Sigmoid colon (tissue), 4 donors: ENCODE data around the gene AUTS2.

ENCODE experiments used
- EP300 ChIP-seq, 4 donors: sonication (generic); formaldehyde crosslinking; IDR thresholded peaks; one replicate each; pipeline ENCODE4 v1.6.1; 2017; ENCODE audit warnings: antibody characterized with exemption in 4 of 4
- POLR2A ChIP-seq, 2 donors: fragments of 450-650 bp; IDR thresholded peaks; one replicate each; pipeline ENCODE4 v1.6.1; 2016; ENCODE audit warnings: antibody characterized with exemption in 2 of 2, mild to moderate bottlenecking in 2 of 2, moderate library complexity in 2 of 2
- TF ChIP-seq, protein P1 (sequence below), 4 experiments: fragments of 450-650 bp in 3 of 4; fragments of 200-600 bp in 1 of 4; IDR thresholded peaks; one replicate each; pipeline ENCODE4 v1.5.1; 2016 to 2019; ENCODE audit warnings: antibody characterized with exemption in 4 of 4, mild to moderate bottlenecking in 3 of 4, moderate library complexity in 2 of 4

DNA sequence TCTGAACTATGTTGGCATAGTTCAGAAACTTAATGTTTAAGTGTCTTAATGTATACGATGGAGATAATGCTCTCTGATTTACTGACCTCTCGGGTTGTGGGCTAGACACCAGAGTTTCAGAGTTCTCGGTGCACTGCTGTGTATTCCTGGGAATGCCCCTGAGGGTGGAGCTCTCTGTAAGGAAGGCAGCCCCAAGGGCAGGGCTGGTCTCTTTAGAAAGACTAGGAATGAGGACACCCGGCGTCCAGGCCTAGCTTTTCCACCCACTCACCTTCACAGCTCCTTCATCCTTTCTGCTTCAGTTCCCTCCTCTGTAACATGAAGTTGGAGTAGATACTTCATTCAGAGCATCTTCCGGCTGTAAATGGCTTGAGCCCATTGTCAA lies 997.1 kb downstream of the AUTS2 start:
- TF ChIP-seq EP300 (IDR thresholded peaks at IDR 0.05) (no peak), POLR2A (IDR thresholded peaks at IDR 0.05) (no peak)
- TF ChIP-seq, protein P1, sequence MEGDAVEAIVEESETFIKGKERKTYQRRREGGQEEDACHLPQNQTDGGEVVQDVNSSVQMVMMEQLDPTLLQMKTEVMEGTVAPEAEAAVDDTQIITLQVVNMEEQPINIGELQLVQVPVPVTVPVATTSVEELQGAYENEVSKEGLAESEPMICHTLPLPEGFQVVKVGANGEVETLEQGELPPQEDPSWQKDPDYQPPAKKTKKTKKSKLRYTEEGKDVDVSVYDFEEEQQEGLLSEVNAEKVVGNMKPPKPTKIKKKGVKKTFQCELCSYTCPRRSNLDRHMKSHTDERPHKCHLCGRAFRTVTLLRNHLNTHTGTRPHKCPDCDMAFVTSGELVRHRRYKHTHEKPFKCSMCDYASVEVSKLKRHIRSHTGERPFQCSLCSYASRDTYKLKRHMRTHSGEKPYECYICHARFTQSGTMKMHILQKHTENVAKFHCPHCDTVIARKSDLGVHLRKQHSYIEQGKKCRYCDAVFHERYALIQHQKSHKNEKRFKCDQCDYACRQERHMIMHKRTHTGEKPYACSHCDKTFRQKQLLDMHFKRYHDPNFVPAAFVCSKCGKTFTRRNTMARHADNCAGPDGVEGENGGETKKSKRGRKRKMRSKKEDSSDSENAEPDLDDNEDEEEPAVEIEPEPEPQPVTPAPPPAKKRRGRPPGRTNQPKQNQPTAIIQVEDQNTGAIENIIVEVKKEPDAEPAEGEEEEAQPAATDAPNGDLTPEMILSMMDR (IDR thresholded peaks at IDR 0.05) = no peak
